ENCODE data around the gene EPB41. TPM values are rescaled to one million over a fixed set of nuclear protein-coding genes. Genes with fewer than 3 reads are reported as not detected.

EPB41 gene
- total and polyA plus RNA-seq, 2 donors (not counting 3 experiments of a cell fraction or from before 2014, with no cell fraction given) = 22.3 to 45.7 TPM

DNA sequence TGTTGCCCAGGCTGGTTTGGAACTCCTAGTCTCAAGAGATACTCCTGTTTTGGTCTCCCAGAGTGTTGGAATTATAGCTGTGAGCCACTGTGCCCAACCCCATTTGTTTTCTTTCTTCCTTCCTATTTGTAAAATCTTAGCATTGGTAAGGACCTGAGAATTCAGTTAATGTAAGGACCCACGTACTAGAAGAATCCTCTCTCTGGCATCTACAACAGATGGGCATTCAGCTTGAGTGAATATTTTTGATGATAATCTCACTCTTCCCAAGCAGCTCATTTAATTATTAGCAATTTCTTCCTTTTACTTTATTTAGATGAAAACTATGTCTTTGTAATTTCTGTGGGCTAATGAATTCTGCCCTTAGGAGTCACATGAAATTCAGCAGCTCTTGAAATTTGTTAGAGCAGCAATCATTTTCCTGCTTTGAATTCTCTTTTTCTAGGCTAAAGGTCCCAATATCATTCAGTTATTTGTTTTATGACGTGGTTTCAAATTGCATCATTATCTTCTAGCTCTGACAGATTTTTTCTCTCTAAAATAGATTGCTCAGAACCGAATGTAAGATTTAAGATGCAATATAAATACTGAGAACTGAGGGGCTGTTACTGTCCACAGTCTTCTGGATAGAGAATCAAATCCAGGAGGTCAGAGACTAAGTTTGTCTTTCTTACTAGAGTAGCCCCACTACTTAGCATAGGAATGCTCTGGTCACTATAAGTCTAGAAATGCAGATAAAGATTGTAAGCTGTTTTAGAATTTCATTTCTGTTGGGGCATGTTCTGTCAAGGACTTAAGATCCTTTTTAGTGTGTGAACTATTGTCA lies 59.4 kb downstream of the EPB41 start:
- Histone ChIP-seq H3K9me1 (replicated peaks; ENCODE audit: control insufficient read depth, extremely low read depth, insufficient read depth, low read length) (no peaks in the 10 kb centered on the region), H3K9me3 (replicated peaks; ENCODE audit: control insufficient read depth, insufficient read depth, low read length) (no peaks in the 10 kb centered on the region), H3K27ac (ENCODE audit: insufficient read depth, low read depth, low read length) (no peak overlapping the region), H3K4me1 (ENCODE audit: control insufficient read depth, extremely low read depth, insufficient read depth, low read length) (peaks cover 4% of the 10 kb centered on the region), H3K4me2 (ENCODE audit: insufficient read depth, low read length) (no peak overlapping the region), H3K36me3 (ENCODE audit: control insufficient read depth in 2 of 2, extremely low read depth in 1 of 2, insufficient read depth in 2 of 2, low read length in 2 of 2) (no peaks in the 10 kb centered on the region), H3K27me3 (ENCODE audit: control insufficient read depth in 2 of 2, insufficient read depth in 2 of 2, low read length in 2 of 2) (no peaks in the 10 kb centered on the region), H3K79me2 (ENCODE audit: control insufficient read depth, insufficient read depth, low read length) (no peaks in the 10 kb centered on the region), H3K9ac (replicated peaks; ENCODE audit: extremely low read depth, insufficient read depth, low read length) (no peak overlapping the region), H3K4me3 (replicated peaks in 1 of 3; ENCODE audit: insufficient read depth in 1 of 3, low read depth in 1 of 3, low read length in 3 of 3) (no peak overlapping the region), H2AFZ (ENCODE audit: low read depth, low read length) (no peak overlapping the region), H4K20me1 (replicated peaks; ENCODE audit: control insufficient read depth, extremely low read depth, insufficient read depth, low read length) (no peaks in the 10 kb centered on the region)
- POLR2A ChIA-PET = no interaction called here
- DNase-seq (ENCODE audit: low read depth, low spot score) (no peak), FAIRE-seq (no peak)
- CTCF ChIA-PET = interaction anchor here (1.4 kb wide), 1 partner anchor 11 kb away, joined by 4 read pairs; no protein-coding TSS in a partner anchor
- TF ChIP-seq FOS (IDR thresholded peaks at IDR 0.05; ENCODE audit: borderline replicate concordance, insufficient read depth, low read length) (no peak), CTCF (IDR thresholded peaks at IDR 0.05; ENCODE audit: extremely low read depth in 1 of 2, insufficient read depth in 1 of 2, low read depth in 1 of 2, low read length in 2 of 2) (no peak), MAX (IDR thresholded peaks at IDR 0.05; ENCODE audit: insufficient read depth, insufficient read length) (no peak), POLR2AphosphoS5 (IDR thresholded peaks at IDR 0.05; ENCODE audit: insufficient read depth, low read depth, low read length) (no peak), EZH2 (IDR thresholded peaks at IDR 0.05; ENCODE audit: borderline replicate concordance, low read depth, low read length, severe bottlenecking) (no peak), POLR2A (IDR thresholded peaks at IDR 0.05; ENCODE audit: low read depth, low read length) (no peak), JUN (IDR thresholded peaks at IDR 0.05; ENCODE audit: borderline replicate concordance, insufficient read depth, insufficient read length, low read depth) (no peak), GATA2 (IDR thresholded peaks at IDR 0.05; ENCODE audit: insufficient read depth, insufficient read length, low read depth, low read length) (no peak), MYC (IDR thresholded peaks at IDR 0.05; ENCODE audit: low read depth, low read length) (no peak)
- dilution Hi-C loops (cut with MboI; ENCODE audit: extremely low pct_ligation_motif_present, low sequenced_read_pairs) (no loop called here), intact Hi-C loops (cut with micrococcal nuclease) (no loop called here)
- BruUV-seq (replicated peaks) = no TSS peak

Measured in endothelial cell of umbilical vein (primary cell).